ENCODE measurements around the gene CYP4F11. TPM values are rescaled to one million over a fixed set of nuclear protein-coding genes. Genes with fewer than 3 reads are reported as not detected.

The CYP4F11 gene
- polyA plus RNA-seq, 1 experiment, result not detected

GRCh38 chr19:15871570-15871969 is 62.8 kb downstream of the CYP4F11 start:
- H3K4me3 ChIP-seq (ENCODE audit: low read depth, low read length), result no peak overlapping the region
- no peaks in the 10 kb centered on the region for H3K27me3 ChIP-seq (ENCODE audit: control insufficient read depth, insufficient read depth, low read length)
- DNase-seq (ENCODE audit: low read depth), result no peak
- H3K36me3 ChIP-seq (ENCODE audit: control insufficient read depth, insufficient read depth, low read length), result no peaks in the 10 kb centered on the region
- POLR2A ChIA-PET, result no interaction called here
- CTCF ChIA-PET, result no interaction called here
- no peak for TF ChIP-seq CTCF (IDR thresholded peaks at IDR 0.05; ENCODE audit: insufficient read depth, low read depth, low read length)

GRCh38 chr19:15869873-15870272 is 64.5 kb downstream of the CYP4F11 start:
- ChIA-PET CTCF (interaction anchor here (0.7 kb wide), 1 partner anchor 12 kb away, joined by 3 read pairs; no protein-coding TSS in a partner anchor), POLR2A (no interaction called here)
- TF ChIP-seq CTCF (IDR thresholded peaks at IDR 0.05; ENCODE audit: insufficient read depth, low read depth, low read length), result no peak
- no peak overlapping the region for H3K4me3 ChIP-seq (ENCODE audit: low read depth, low read length)
- no peaks in the 10 kb centered on the region for H3K27me3 ChIP-seq (ENCODE audit: control insufficient read depth, insufficient read depth, low read length)
- no peaks in the 10 kb centered on the region for H3K36me3 ChIP-seq (ENCODE audit: control insufficient read depth, insufficient read depth, low read length)
- no peak for DNase-seq (ENCODE audit: low read depth)

GRCh38 chr19:15869109-15869555 is 65.2 kb downstream of the CYP4F11 start:
- peak; percentile 64 for TF ChIP-seq CTCF (IDR thresholded peaks at IDR 0.05; ENCODE audit: insufficient read depth, low read depth, low read length)
- Histone ChIP-seq H3K4me3 (ENCODE audit: low read depth, low read length) (no peak overlapping the region), H3K36me3 (ENCODE audit: control insufficient read depth, insufficient read depth, low read length) (no peaks in the 10 kb centered on the region), H3K27me3 (ENCODE audit: control insufficient read depth, insufficient read depth, low read length) (no peaks in the 10 kb centered on the region)
- ChIA-PET POLR2A (no interaction called here), CTCF (interaction anchor here (1.2 kb wide), 1 partner anchor 239 kb away, joined by 3 read pairs; no protein-coding TSS in a partner anchor)
- no peak for DNase-seq (ENCODE audit: low read depth)

GRCh38 chr19:15866636-15867035 is 67.7 kb downstream of the CYP4F11 start:
- DNase-seq (ENCODE audit: low read depth), result no peak
- POLR2A ChIA-PET, result no interaction called here
- no peak for TF ChIP-seq CTCF (IDR thresholded peaks at IDR 0.05; ENCODE audit: insufficient read depth, low read depth, low read length)
- no peaks in the 10 kb centered on the region for H3K27me3 ChIP-seq (ENCODE audit: control insufficient read depth, insufficient read depth, low read length)
- CTCF ChIA-PET, result no interaction called here
- no peaks in the 10 kb centered on the region for H3K36me3 ChIP-seq (ENCODE audit: control insufficient read depth, insufficient read depth, low read length)
- H3K4me3 ChIP-seq (ENCODE audit: low read depth, low read length), result no peak overlapping the region

- ChIA-PET CTCF (interaction anchor here (1.5 kb wide), 1 partner anchor 18 kb away, joined by 3 read pairs; no protein-coding TSS in a partner anchor), POLR2A (no interaction called here)
- no peak overlapping the region for H3K4me3 ChIP-seq (ENCODE audit: low read depth, low read length)
- H3K27me3 ChIP-seq (ENCODE audit: control insufficient read depth, insufficient read depth, low read length), result no peaks in the 10 kb centered on the region
- no peaks in the 10 kb centered on the region for H3K36me3 ChIP-seq (ENCODE audit: control insufficient read depth, insufficient read depth, low read length)
- TF ChIP-seq CTCF (IDR thresholded peaks at IDR 0.05; ENCODE audit: insufficient read depth, low read depth, low read length), result no peak
- DNase-seq (ENCODE audit: low read depth), result no peak
These were observed 69.5 kb downstream of the CYP4F11 start for GRCh38 chr19:15864824-15865223.

Data from BJ (cell line).